HepG2 (cell line): Measurements from ENCODE around the gene MICA. TPM values are rescaled to one million over a fixed set of nuclear protein-coding genes. Genes with fewer than 3 reads are reported as not detected.
"Not testable (repeated sequence)": the region's sequence is repeated elsewhere in the genome, so short reads cannot be mapped to it uniquely, and the experiment has no call there.

Experiments used
- ATAC-seq: fragments of 200-7000 bp; cut with Tn5 transposase; 3 replicates; pipeline ENCODE4 v1.9.1; 2020; ENCODE audit warnings: mild to moderate bottlenecking, moderate library complexity
- BruUV-seq: library from RNA; stranded (reverse); fragments of 400-500 nt; replicated peaks from 2 replicates; lab custom pipeline; 2021; lab: Mats Ljungman, UMichigan
- CTCF ChIA-PET: fragments of 300-600 bp; formaldehyde crosslinking; extraction: SDS; loops from one replicate; lab custom pipeline; 2021; ENCODE audit warnings: low total read pairs, inconsistent platforms, low intra/inter-chr PET ratio; lab: Yijun Ruan, JAX
- POLR2A ChIA-PET: fragments of 350-600 bp; sonication (Branson Sonifier 250); formaldehyde crosslinking; loops from one replicate; lab custom pipeline; 2020; ENCODE audit warnings: antibody characterized with exemption, inconsistent platforms; lab: Yijun Ruan, JAX
- DNase-seq: peaks from one replicate; pipeline ENCODE4 v3.0.0-alpha.2; 2015; ENCODE audit warnings: low spot score
- FAIRE-seq: peaks from 3 replicates; lab custom pipeline; 2011; peaks lifted over from hg19 to GRCh38; lab: Jason Lieb, UNC
- H2AFZ ChIP-seq: one replicate; pipeline ENCODE4 v1.6.1; 2011; ENCODE audit warnings: low read length, inconsistent platforms
- H3K27ac ChIP-seq: fragments of 300-600 bp; 3 replicates; pipeline ENCODE4 v1.8.0; 2011; ENCODE audit warnings: mixed run types, mild to moderate bottlenecking, mixed read lengths, low read length, inconsistent platforms; ENCODE audit not compliant: insufficient read depth; ENCODE audit errors: extremely low read length
- H3K27me3 ChIP-seq, 2 experiments: fragments of 200-600 bp in 1 of 2; 2 replicates in 1 of 2; 3 replicates in 1 of 2; pipeline versions ENCODE4 v1.6.0 to v1.8.0; 2011; ENCODE audit warnings: low read length in 2 of 2, mild to moderate bottlenecking in 2 of 2, moderate library complexity in 2 of 2, inconsistent platforms in 1 of 2; ENCODE audit not compliant: insufficient read depth in 2 of 2, control insufficient read depth in 1 of 2
- H3K36me3 ChIP-seq, 2 experiments: fragments of 200-600 bp in 1 of 2; replicated peaks in 1 of 2; 2 replicates in 1 of 2; 3 replicates in 1 of 2; pipeline versions ENCODE4 v1.5.1 to v1.8.0; 2011; ENCODE audit warnings: low read length in 2 of 2, inconsistent platforms in 1 of 2; ENCODE audit not compliant: insufficient read depth in 2 of 2, control insufficient read depth in 1 of 2
- H3K4me1 ChIP-seq: 2 replicates; pipeline ENCODE4 v1.5.1; 2012; ENCODE audit warnings: low read length, inconsistent platforms; ENCODE audit not compliant: insufficient read depth
- H3K4me2 ChIP-seq: 2 replicates; pipeline ENCODE4 v1.6.0; 2011; ENCODE audit warnings: low read depth, low read length, inconsistent platforms
- H3K4me3 ChIP-seq, 3 experiments: fragments of 200-600 bp in 1 of 3; sonication (generic), shearing (Covaris generic) in 1 of 3; replicated peaks in 1 of 3; 2 replicates each; pipeline ENCODE4 v1.5.1; 2011 to 2016; ENCODE audit warnings: low read length in 3 of 3, inconsistent platforms in 2 of 3, low read depth in 2 of 3, mild to moderate bottlenecking in 2 of 3, control low read depth in 1 of 3, mixed read lengths in 1 of 3; ENCODE audit not compliant: insufficient read depth in 1 of 3
- H3K79me2 ChIP-seq: one replicate; pipeline ENCODE4 v1.6.1; 2011; ENCODE audit warnings: low read length, inconsistent platforms; ENCODE audit not compliant: insufficient read depth
- H3K9ac ChIP-seq: 2 replicates; pipeline ENCODE4 v1.6.0; 2011; ENCODE audit warnings: mild to moderate bottlenecking, low read depth, low read length, inconsistent platforms; ENCODE audit not compliant: insufficient read depth
- H3K9me3 ChIP-seq: 2 replicates; pipeline ENCODE4 v1.5.1; 2012; ENCODE audit warnings: mild to moderate bottlenecking, low read length
- H4K20me1 ChIP-seq: 2 replicates; pipeline ENCODE4 v1.6.0; 2011; ENCODE audit warnings: inconsistent platforms, mild to moderate bottlenecking, low read length, moderate library complexity; ENCODE audit not compliant: insufficient read depth
- HIVEP1 ChIP-seq: sonication (generic); formaldehyde crosslinking; IDR thresholded peaks from 2 replicates; pipeline ENCODE4 v1.4.0; 2020; ENCODE audit warnings: mild to moderate bottlenecking, missing genetic modification reagents
- HOXA3 ChIP-seq: sonication (generic); formaldehyde crosslinking; IDR thresholded peaks from 2 replicates; pipeline ENCODE4 v1.5.0; 2020; ENCODE audit warnings: missing genetic modification reagents
- MTA1 ChIP-seq: sonication (generic); formaldehyde crosslinking; IDR thresholded peaks from 2 replicates; pipeline ENCODE4 v1.4.0; 2020; ENCODE audit warnings: missing genetic modification reagents, mild to moderate bottlenecking, borderline replicate concordance
- PAXIP1 ChIP-seq: sonication (generic); formaldehyde crosslinking; conservative IDR thresholded peaks from 2 replicates; pipeline ENCODE4 v1.4.0; 2020; ENCODE audit warnings: mild to moderate bottlenecking, missing genetic modification reagents, moderate library complexity
- RXRA ChIP-seq: sonication (generic); formaldehyde crosslinking; IDR thresholded peaks from 2 replicates; pipeline ENCODE4 v1.5.1; 2020; ENCODE audit warnings: missing genetic modification reagents
- SALL1 ChIP-seq: sonication (generic); formaldehyde crosslinking; IDR thresholded peaks from 2 replicates; pipeline ENCODE4 v1.8.0; 2022; ENCODE audit warnings: mild to moderate bottlenecking, missing genetic modification reagents
- SP5 ChIP-seq: IDR thresholded peaks from 2 replicates; pipeline ENCODE4 v1.6.1; 2016; ENCODE audit warnings: low read depth, borderline replicate concordance
- ZBTB33 ChIP-seq: sonication (generic); formaldehyde crosslinking; IDR thresholded peaks from 2 replicates; pipeline ENCODE4 v1.4.0; 2020; ENCODE audit warnings: missing genetic modification reagents
- ZBTB38 ChIP-seq: sonication (generic); formaldehyde crosslinking; IDR thresholded peaks from 2 replicates; pipeline ENCODE4 v1.5.1; 2020; ENCODE audit warnings: mild to moderate bottlenecking, missing genetic modification reagents
- ZFX ChIP-seq: sonication (generic); formaldehyde crosslinking; IDR thresholded peaks from 2 replicates; pipeline ENCODE4 v1.4.0; 2020; ENCODE audit warnings: mild to moderate bottlenecking, low read depth, missing genetic modification reagents, moderate library complexity
- ZMYM4 ChIP-seq: sonication (generic); formaldehyde crosslinking; IDR thresholded peaks from 2 replicates; pipeline ENCODE4 v1.8.1; 2023; ENCODE audit warnings: mild to moderate bottlenecking, missing genetic modification reagents
- ZNF263 ChIP-seq: sonication (generic); formaldehyde crosslinking; IDR thresholded peaks from 2 replicates; pipeline ENCODE4 v1.4.0; 2020; ENCODE audit warnings: missing genetic modification reagents
- WGBS: methylation state at CpG from one replicate; pipeline ENCODE4 v1.1.6; 2017; ENCODE audit warnings: low lambda C conversion rate; 5-methylcytosine and 5-hydroxymethylcytosine counted together
- in situ Hi-C: cut with HindIII; loops from 2 replicates; pipeline ENCODE4 v1.10.0; 2017; ENCODE audit warnings: low pct_unique_long_range_greater_than_20kb; ENCODE audit not compliant: extremely low pct_ligation_motif_present
- intact Hi-C: fragments of 100-400 bp; cut with micrococcal nuclease; formaldehyde crosslinking; loops from one replicate; pipeline ENCODE4 v1.10.0; 2022; ENCODE audit not compliant: unreplicated experiment
- polyA plus RNA-seq, 8 experiments: library from polyadenylated mRNA; depleted of rRNA in 3 of 8; stranded (reverse) in 7 of 8; unstranded in 1 of 8; fragments of >200 nt; fragmentation: Illumina TruSeq in 4 of 8; extraction: Trizol in 4 of 8; gene quantifications; 2 replicates each; pipeline versions ENCODE4 v1.2.1 to v1.2.3, GENCODE V29; 2011 to 2016; ENCODE audit warnings: low read depth in 4 of 8, missing spikeins in 1 of 8, mixed read lengths in 1 of 8; ENCODE audit not compliant: insufficient read depth in 1 of 8
- total RNA-seq, 5 experiments: library from RNA; depleted of rRNA; stranded (reverse); fragments of >200 nt; fragmentation: Illumina TruSeq; extraction: Trizol; gene quantifications; 2 replicates each; pipeline ENCODE4 v1.2.3, GENCODE V29; 2016; ENCODE audit warnings: low read depth in 1 of 5
- TF ChIP-seq, protein P1 (sequence below): sonication (generic); formaldehyde crosslinking; IDR thresholded peaks from 2 replicates; pipeline ENCODE4 v1.4.0; 2020; ENCODE audit warnings: missing genetic modification reagents
- TF ChIP-seq, protein P2 (sequence below): sonication (generic); formaldehyde crosslinking; IDR thresholded peaks from 2 replicates; pipeline ENCODE4 v1.5.0; 2020; ENCODE audit warnings: mild to moderate bottlenecking, missing genetic modification reagents, moderate library complexity

MICA gene
- total and polyA plus RNA-seq, 2 of the 13 experiments (the other 11 are each of a cell fraction or from before 2014, with no cell fraction given): 21.6 to 38.1 TPM

DNA sequence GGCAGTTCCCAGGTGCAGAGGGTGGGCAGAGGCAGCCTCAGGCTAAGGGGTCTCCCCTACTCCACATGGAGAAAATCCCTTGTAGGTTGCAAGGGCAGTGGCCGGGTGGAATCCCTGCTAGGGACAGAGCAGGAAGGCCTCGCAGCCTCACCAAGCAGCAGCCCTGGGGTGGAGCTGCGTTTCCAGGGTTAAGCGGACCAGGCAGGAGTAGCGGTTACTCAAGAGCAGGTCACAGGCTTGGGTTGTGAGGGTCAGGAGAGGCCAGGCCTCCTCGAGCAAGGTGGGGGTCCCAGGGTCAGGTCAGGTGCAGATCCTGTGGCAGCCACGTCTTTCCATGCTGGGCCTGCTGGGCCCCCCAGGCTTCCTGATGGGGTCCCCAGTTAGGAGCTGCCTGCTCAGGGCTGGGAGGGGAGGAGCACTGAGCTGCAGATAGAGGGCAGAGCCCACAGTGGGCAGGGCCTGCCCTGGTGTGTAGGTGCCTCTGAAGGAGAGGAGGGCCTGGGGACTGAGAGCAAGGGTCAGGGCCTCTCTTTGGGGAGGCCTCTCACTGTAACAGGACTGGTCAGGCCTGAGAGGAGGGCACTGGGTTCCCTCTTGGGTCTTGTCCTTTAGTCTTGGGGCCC, 10.9 kb downstream of the MICA start:
- H3K27me3 ChIP-seq, CTCF ChIA-PET, in situ Hi-C loops, intact Hi-C loops, H3K9me3 ChIP-seq, H3K79me2 ChIP-seq, FAIRE-seq, H3K4me3 ChIP-seq, BruUV-seq, H2AFZ ChIP-seq, H4K20me1 ChIP-seq, DNase-seq: not testable (repeated sequence)
- POLR2A ChIA-PET: interaction anchor here (1.5 to 2.2 kb wide), 2 partner anchors 11 to 13 kb away, joined by 5 to 10 read pairs; partner anchors contain the start of gene MICA
- 49% methylated on average over 2 of the region's 7 CpGs for WGBS
- ATAC-seq: peak; percentile 94
- Histone ChIP-seq H3K4me2 (peak overlapping the region; percentile 44), H3K9ac (0 out of 2 replicates have a peak overlapping the region, but pooled peaks have one; percentile 1), H3K4me1 (peaks cover 22% of the 10 kb centered on the region), H3K27ac (peak overlapping the region; percentile 42), H3K36me3 (peaks cover 19 to 26% of the 10 kb centered on the region in 2 experiments)
- TF ChIP-seq, protein P1, sequence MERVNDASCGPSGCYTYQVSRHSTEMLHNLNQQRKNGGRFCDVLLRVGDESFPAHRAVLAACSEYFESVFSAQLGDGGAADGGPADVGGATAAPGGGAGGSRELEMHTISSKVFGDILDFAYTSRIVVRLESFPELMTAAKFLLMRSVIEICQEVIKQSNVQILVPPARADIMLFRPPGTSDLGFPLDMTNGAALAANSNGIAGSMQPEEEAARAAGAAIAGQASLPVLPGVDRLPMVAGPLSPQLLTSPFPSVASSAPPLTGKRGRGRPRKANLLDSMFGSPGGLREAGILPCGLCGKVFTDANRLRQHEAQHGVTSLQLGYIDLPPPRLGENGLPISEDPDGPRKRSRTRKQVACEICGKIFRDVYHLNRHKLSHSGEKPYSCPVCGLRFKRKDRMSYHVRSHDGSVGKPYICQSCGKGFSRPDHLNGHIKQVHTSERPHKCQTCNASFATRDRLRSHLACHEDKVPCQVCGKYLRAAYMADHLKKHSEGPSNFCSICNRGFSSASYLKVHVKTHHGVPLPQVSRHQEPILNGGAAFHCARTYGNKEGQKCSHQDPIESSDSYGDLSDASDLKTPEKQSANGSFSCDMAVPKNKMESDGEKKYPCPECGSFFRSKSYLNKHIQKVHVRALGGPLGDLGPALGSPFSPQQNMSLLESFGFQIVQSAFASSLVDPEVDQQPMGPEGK (CRISPR knock-in tag): 0 out of 2 replicates have a peak, but pooled peaks have one; percentile 12
- TF ChIP-seq ZBTB33 (CRISPR knock-in tag): peak; percentile 73
- TF ChIP-seq MTA1 (CRISPR knock-in tag): 0 out of 2 replicates have a peak, but pooled peaks have one; percentile 19
- TF ChIP-seq PAXIP1 (CRISPR knock-in tag): peak; percentile 18; the same call in 1 of the 2 replicates
- peak; percentile 44; the same call in 1 of the 2 replicates for TF ChIP-seq ZFX (CRISPR knock-in tag)
- TF ChIP-seq, protein P2, sequence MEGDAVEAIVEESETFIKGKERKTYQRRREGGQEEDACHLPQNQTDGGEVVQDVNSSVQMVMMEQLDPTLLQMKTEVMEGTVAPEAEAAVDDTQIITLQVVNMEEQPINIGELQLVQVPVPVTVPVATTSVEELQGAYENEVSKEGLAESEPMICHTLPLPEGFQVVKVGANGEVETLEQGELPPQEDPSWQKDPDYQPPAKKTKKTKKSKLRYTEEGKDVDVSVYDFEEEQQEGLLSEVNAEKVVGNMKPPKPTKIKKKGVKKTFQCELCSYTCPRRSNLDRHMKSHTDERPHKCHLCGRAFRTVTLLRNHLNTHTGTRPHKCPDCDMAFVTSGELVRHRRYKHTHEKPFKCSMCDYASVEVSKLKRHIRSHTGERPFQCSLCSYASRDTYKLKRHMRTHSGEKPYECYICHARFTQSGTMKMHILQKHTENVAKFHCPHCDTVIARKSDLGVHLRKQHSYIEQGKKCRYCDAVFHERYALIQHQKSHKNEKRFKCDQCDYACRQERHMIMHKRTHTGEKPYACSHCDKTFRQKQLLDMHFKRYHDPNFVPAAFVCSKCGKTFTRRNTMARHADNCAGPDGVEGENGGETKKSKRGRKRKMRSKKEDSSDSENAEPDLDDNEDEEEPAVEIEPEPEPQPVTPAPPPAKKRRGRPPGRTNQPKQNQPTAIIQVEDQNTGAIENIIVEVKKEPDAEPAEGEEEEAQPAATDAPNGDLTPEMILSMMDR: peak; percentile 19; the same call in 1 of the 2 replicates
- TF ChIP-seq ZMYM4 (CRISPR knock-in tag): peak; percentile 66
- TF ChIP-seq ZBTB38: peak; percentile 85
- TF ChIP-seq HIVEP1 (CRISPR knock-in tag): 0 out of 2 replicates have a peak, but pooled peaks have one; percentile 52
- TF ChIP-seq RXRA (CRISPR knock-in tag): 0 out of 2 replicates have a peak, but pooled peaks have one; percentile 65
- peak; percentile 16; the same call in 1 of the 2 replicates for TF ChIP-seq SALL1 (CRISPR knock-in tag)
- TF ChIP-seq ZNF263 (CRISPR knock-in tag): peak; percentile 18; the same call in 1 of the 2 replicates
- 0 out of 2 replicates have a peak, but pooled peaks have one; percentile 10 for TF ChIP-seq SP5
- peak; percentile 37; the same call in 1 of the 2 replicates for TF ChIP-seq HOXA3 (CRISPR knock-in tag)
